ENCODE data around the gene CLRN1. TPM values are rescaled to one million over a fixed set of nuclear protein-coding genes. Genes with fewer than 3 reads are reported as not detected.

CLRN1 gene
- polyA plus RNA-seq, 1 of the 3 experiments (the other 2 are of a cell fraction), result not detected

- no CpG with 5 or more reads among the region's 2 CpGs for WGBS (ENCODE audit: low lambda C conversion rate)
- Histone ChIP-seq H3K9me3 (no peaks in the 10 kb centered on the region), H3K9ac (no peak overlapping the region), H2AFZ (ENCODE audit: low read depth) (no peak overlapping the region), H3K4me1 (ENCODE audit: control insufficient read depth in 1 of 2, insufficient read depth in 2 of 2, low read depth in 1 of 2, low read length in 1 of 2) (no peaks in the 10 kb centered on the region; a peak in 1 of 4 replicates), H3K9me2 (no peaks in the 10 kb centered on the region), H3K79me2 (ENCODE audit: insufficient read depth) (no peaks in the 10 kb centered on the region), H3K27me3 (ENCODE audit: insufficient read depth) (peaks cover 14% of the 10 kb centered on the region; the same call in 1 of the 2 replicates), H3F3A (replicated peaks; ENCODE audit: insufficient read depth) (no peaks in the 10 kb centered on the region), H3K4me3 (ENCODE audit: low read depth in 2 of 2, low read length in 1 of 2) (no peak overlapping the region), H3K4me2 (no peak overlapping the region), H3K27ac (ENCODE audit: low read depth in 2 of 2, low read length in 1 of 2) (no peak overlapping the region), H3K36me3 (replicated peaks in 1 of 2; ENCODE audit: control insufficient read depth in 1 of 2, insufficient read depth in 2 of 2, low read length in 1 of 2) (no peaks in the 10 kb centered on the region), H4K20me1 (ENCODE audit: insufficient read depth) (no peaks in the 10 kb centered on the region)
- TF ChIP-seq MEF2A (IDR thresholded peaks at IDR 0.05; ENCODE audit: borderline replicate concordance, low read depth) (no peak), RAD21 (IDR thresholded peaks at IDR 0.05; ENCODE audit: low read length) (peak; percentile 57), JUND (IDR thresholded peaks at IDR 0.05) (no peak), CHD2 (IDR thresholded peaks at IDR 0.05; ENCODE audit: low read length, partially characterized antibody) (no peak), SMC3 (IDR thresholded peaks at IDR 0.05; ENCODE audit: low read depth, low read length) (peak; percentile 34), YY1 (IDR thresholded peaks at IDR 0.05; ENCODE audit: low read depth) (no peak), CTCF (IDR thresholded peaks at IDR 0.05) (peak; percentile 56)
- ChIA-PET CTCF (interaction anchor here (1.3 to 1.8 kb wide), 2 partner anchors 134 to 138 kb away, joined by 5 to 11 read pairs; no protein-coding TSS in a partner anchor), POLR2A (no interaction called here)
- DNase-seq, result peak; percentile 8
Measured at GRCh38 chr3:151008699-151009098, 36.2 kb upstream of the CLRN1 start.

- no peak for DNase-seq
- H3K79me2 ChIP-seq (ENCODE audit: insufficient read depth), result no peaks in the 10 kb centered on the region
- H3K9ac ChIP-seq, result no peak overlapping the region
- H3K36me3 ChIP-seq (replicated peaks in 1 of 2; ENCODE audit: control insufficient read depth in 1 of 2, insufficient read depth in 2 of 2, low read length in 1 of 2), result no peaks in the 10 kb centered on the region
- no peak overlapping the region for H3K27ac ChIP-seq (ENCODE audit: low read depth in 2 of 2, low read length in 1 of 2)
- no peaks in the 10 kb centered on the region for H3K9me3 ChIP-seq
- H3K4me2 ChIP-seq, result no peak overlapping the region
- no peaks in the 10 kb centered on the region for H3F3A ChIP-seq (replicated peaks; ENCODE audit: insufficient read depth)
- WGBS (ENCODE audit: low lambda C conversion rate), result 3% methylated on average over 2 of the region's 2 CpGs
- ChIA-PET POLR2A (no interaction called here), CTCF (interaction anchor here (0.9 kb wide), 1 partner anchor 14 kb away, joined by 4 read pairs; no protein-coding TSS in a partner anchor)
- no peaks in the 10 kb centered on the region for H3K9me2 ChIP-seq
- no peak overlapping the region for H2AFZ ChIP-seq (ENCODE audit: low read depth)
- no peak overlapping the region for H3K4me3 ChIP-seq (ENCODE audit: low read depth in 2 of 2, low read length in 1 of 2)
- peaks cover 5% of the 10 kb centered on the region; the same call in 1 of the 2 replicates for H3K27me3 ChIP-seq (ENCODE audit: insufficient read depth)
- H4K20me1 ChIP-seq (ENCODE audit: insufficient read depth), result no peaks in the 10 kb centered on the region
- no peaks in the 10 kb centered on the region for H3K4me1 ChIP-seq (ENCODE audit: control insufficient read depth in 1 of 2, insufficient read depth in 2 of 2, low read depth in 1 of 2, low read length in 1 of 2)
- TF ChIP-seq YY1 (IDR thresholded peaks at IDR 0.05; ENCODE audit: low read depth) (no peak), NFIC (IDR thresholded peaks at IDR 0.05; ENCODE audit: borderline replicate concordance) (no peak), NRF1 (IDR thresholded peaks at IDR 0.05; ENCODE audit: low read depth, low read length) (no peak), GABPA (IDR thresholded peaks at IDR 0.05; ENCODE audit: low read depth) (no peak), MXI1 (IDR thresholded peaks at IDR 0.05; ENCODE audit: low read depth, low read length) (no peak), MEF2A (IDR thresholded peaks at IDR 0.05; ENCODE audit: borderline replicate concordance, low read depth) (no peak), REST (IDR thresholded peaks at IDR 0.05; ENCODE audit: low read depth, low read length) (no peak), FOXJ3 (CRISPR knock-in tag; IDR thresholded peaks at IDR 0.05) (no peak), PBX3 (IDR thresholded peaks at IDR 0.05) (no peak), IRF3 (IDR thresholded peaks at IDR 0.05; ENCODE audit: low read depth, low read length) (no peak), RAD21 (IDR thresholded peaks at IDR 0.05; ENCODE audit: low read length) (no peak), MAX (IDR thresholded peaks at IDR 0.05; ENCODE audit: low read depth) (no peak), ZBTB33 (IDR thresholded peaks at IDR 0.05; ENCODE audit: borderline replicate concordance, low read depth) (no peak)
Measured at GRCh38 chr3:151003768-151004134, 31.2 kb upstream of the CLRN1 start.

Measured in SK-N-SH (cell line).